HCT116 (cell line): Measurements from ENCODE around the gene GALNT15. TPM values are rescaled to one million over a fixed set of nuclear protein-coding genes. Genes with fewer than 3 reads are reported as not detected.
A peak's percentile ranks its signal among the peaks of the same experiment; 100 is the strongest.

Experiments used
- ATAC-seq: fragments of 200-7000 bp; cut with Tn5 transposase; 2 replicates; pipeline ENCODE4 v1.9.1; 2020; ENCODE audit warnings: mild to moderate bottlenecking, moderate library complexity
- BruUV-seq: library from RNA; stranded (reverse); fragments of 400-500 nt; replicated peaks from 2 replicates; lab custom pipeline; 2021; lab: Mats Ljungman, UMichigan
- CTCF ChIA-PET: fragments of 300-600 bp; sonication (Branson Sonifier 250); formaldehyde crosslinking; loops from one replicate; lab custom pipeline; 2021; ENCODE audit warnings: antibody characterized with exemption; lab: Charles Lee
- POLR2A ChIA-PET: fragments of 300-600, 350-600 bp; sonication (Branson Sonifier 250); formaldehyde crosslinking; loops from one replicate; lab custom pipeline; 2021; ENCODE audit warnings: antibody characterized with exemption; lab: Charles Lee
- RAD21 ChIA-PET, 2 experiments: fragments of 300-600 bp; sonication (Branson Sonifier 250); formaldehyde crosslinking; loops; one replicate each; lab custom pipeline; 2023; ENCODE audit warnings: low total read pairs in 2 of 2; ENCODE audit not compliant: uncharacterized antibody in 2 of 2, unreplicated experiment in 2 of 2, low non-redundant PET in 1 of 2; lab: Charles Lee
- DNase-seq: peaks from one replicate; pipeline ENCODE4 v3.0.0-alpha.2; 2010; ENCODE audit warnings: low read depth, low spot score
- H2AFZ ChIP-seq: fragments of 200-600 bp; shearing (Covaris generic), sonication (generic); 2 replicates; pipeline ENCODE4 v1.6.1; 2017; ENCODE audit warnings: low read depth, mixed run types, mixed read lengths, antibody characterized with exemption, low read length; ENCODE audit not compliant: poor library complexity, severe bottlenecking
- H3K27ac ChIP-seq: 2 replicates; pipeline ENCODE4 v1.5.1; 2012; ENCODE audit warnings: low read depth, low read length
- H3K27me3 ChIP-seq: fragments of 200-600 bp; sonication (generic); 2 replicates; pipeline ENCODE4 v1.6.1; 2016; ENCODE audit warnings: mixed run types, low read length, mixed read lengths; ENCODE audit not compliant: insufficient read depth
- H3K36me3 ChIP-seq, 2 experiments: fragments of 200-500 bp in 1 of 2; fragments of 200-600 bp in 1 of 2; sonication (Bioruptor generic) in 1 of 2; sonication (generic) in 1 of 2; 2 replicates each; pipeline versions ENCODE4 v1.5.1 to v1.6.1; 2014 to 2016; ENCODE audit warnings: low read length in 2 of 2, inconsistent platforms in 1 of 2, mixed read lengths in 1 of 2, mixed run types in 1 of 2; ENCODE audit not compliant: insufficient read depth in 2 of 2, control insufficient read depth in 1 of 2
- H3K4me1 ChIP-seq, 2 experiments: fragments of 200-600 bp in 1 of 2; sonication (generic) in 1 of 2; 2 replicates each; pipeline versions ENCODE4 v1.5.1 to v1.6.1; 2012 to 2017; ENCODE audit warnings: low read length in 2 of 2, inconsistent platforms in 1 of 2, mild to moderate bottlenecking in 1 of 2, mixed read lengths in 1 of 2, mixed run types in 1 of 2, moderate library complexity in 1 of 2; ENCODE audit not compliant: insufficient read depth in 2 of 2, control insufficient read depth in 1 of 2
- H3K4me2 ChIP-seq: fragments of 200-600 bp; sonication (generic); 2 replicates; pipeline ENCODE4 v1.6.1; 2017; ENCODE audit warnings: mixed run types, low read length, mixed read lengths
- H3K4me3 ChIP-seq, 2 experiments: fragments of 200-600 bp in 1 of 2; sonication (generic) in 1 of 2; replicated peaks in 1 of 2; 2 replicates each; pipeline ENCODE4 v1.5.1; 2011 to 2016; ENCODE audit warnings: low read length in 2 of 2, control low read depth in 1 of 2, low read depth in 1 of 2, mild to moderate bottlenecking in 1 of 2, mixed read lengths in 1 of 2, mixed run types in 1 of 2
- H3K79me2 ChIP-seq: fragments of 200-600 bp; sonication (generic); 2 replicates; pipeline ENCODE4 v1.6.1; 2017; ENCODE audit warnings: mild to moderate bottlenecking, mixed run types, low read length, moderate library complexity, mixed read lengths; ENCODE audit not compliant: insufficient read depth
- H3K9ac ChIP-seq: fragments of 200-600 bp; sonication (generic); 2 replicates; pipeline ENCODE4 v1.6.1; 2016; ENCODE audit warnings: low read length, mixed read lengths
- H3K9me2 ChIP-seq: fragments of 200-600 bp; sonication (generic), shearing (Covaris generic); 2 replicates; pipeline ENCODE4 v1.6.1; 2017; ENCODE audit warnings: mixed run types, mild to moderate bottlenecking, moderate library complexity; ENCODE audit not compliant: insufficient read depth
- H3K9me3 ChIP-seq, 2 experiments: fragments of 200-500 bp in 1 of 2; fragments of 200-600 bp in 1 of 2; sonication (Bioruptor generic) in 1 of 2; sonication (generic) in 1 of 2; 2 replicates each; pipeline ENCODE4 v1.6.1; 2014 to 2017; ENCODE audit warnings: low read length in 2 of 2, mixed read lengths in 2 of 2, inconsistent platforms in 1 of 2, low read depth in 1 of 2, mild to moderate bottlenecking in 1 of 2, mixed run types in 1 of 2, moderate library complexity in 1 of 2; ENCODE audit not compliant: control insufficient read depth in 1 of 2, insufficient read depth in 1 of 2
- H4K20me1 ChIP-seq: fragments of 200-600 bp; sonication (generic), shearing (Covaris generic); 2 replicates; pipeline ENCODE4 v1.6.1; 2017; ENCODE audit warnings: mixed run types, mild to moderate bottlenecking, moderate library complexity; ENCODE audit not compliant: insufficient read depth
- CTCF ChIP-seq, 3 experiments: fragments of 200-600 bp in 1 of 3; sonication (generic) in 1 of 3; IDR thresholded peaks in 2 of 3; conservative IDR thresholded peaks in 1 of 3; 2 replicates each; pipeline ENCODE4 v1.5.1; 2012 to 2017; ENCODE audit warnings: low read depth in 2 of 3, low read length in 2 of 3, antibody characterized with exemption in 1 of 3, borderline replicate concordance in 1 of 3, control low read depth in 1 of 3, mild to moderate bottlenecking in 1 of 3, mixed read lengths in 1 of 3, mixed run types in 1 of 3, moderate library complexity in 1 of 3; ENCODE audit not compliant: insufficient read depth in 1 of 3
- EGR1 ChIP-seq: IDR thresholded peaks from 2 replicates; pipeline ENCODE4 v1.6.1; 2012; ENCODE audit warnings: low read depth
- ELF1 ChIP-seq: IDR thresholded peaks from 2 replicates; pipeline ENCODE4 v1.6.1; 2012; ENCODE audit warnings: low read depth, borderline replicate concordance
- EZH2phosphoT487 ChIP-seq: fragments of 200-600 bp; IDR thresholded peaks from 2 replicates; pipeline ENCODE4 v1.6.1; 2018; ENCODE audit warnings: antibody characterized with exemption, borderline replicate concordance
- JUND ChIP-seq: IDR thresholded peaks from 2 replicates; pipeline ENCODE4 v1.6.1; 2012
- RAD21 ChIP-seq: IDR thresholded peaks from 2 replicates; pipeline ENCODE4 v1.6.1; 2012; ENCODE audit warnings: low read depth, mild to moderate bottlenecking
- REST ChIP-seq: IDR thresholded peaks from 2 replicates; pipeline ENCODE4 v1.6.1; 2012; ENCODE audit warnings: low read depth
- SIN3A ChIP-seq: IDR thresholded peaks from 2 replicates; pipeline ENCODE4 v1.6.1; 2012; ENCODE audit warnings: low read depth
- SP1 ChIP-seq: IDR thresholded peaks from 2 replicates; pipeline ENCODE4 v1.6.1; 2012; ENCODE audit warnings: low read depth
- TCF7L2 ChIP-seq: IDR thresholded peaks from 2 replicates; pipeline ENCODE4 v1.7.0; 2011; ENCODE audit warnings: borderline replicate concordance, inconsistent platforms; ENCODE audit not compliant: insufficient read depth, insufficient read length; ENCODE audit errors: extremely low read depth
- YY1 ChIP-seq: IDR thresholded peaks from 2 replicates; pipeline ENCODE4 v1.6.1; 2011; ENCODE audit warnings: low read length, low read depth, moderate library complexity, mild to moderate bottlenecking; ENCODE audit not compliant: insufficient replicate concordance; ENCODE audit errors: extremely low read depth
- ZFX ChIP-seq: fragments of 450-650 bp; IDR thresholded peaks from 2 replicates; pipeline ENCODE4 v1.6.1; 2017
- intact Hi-C: fragments of 100-400 bp; cut with micrococcal nuclease; formaldehyde crosslinking; loops from 2 replicates; pipeline ENCODE4 v1.10.0; 2022
- total RNA-seq: library from RNA; stranded (reverse); gene quantifications from one replicate; pipeline ENCODE4 v1.2.1, GENCODE V29; 2021; ENCODE audit not compliant: unreplicated experiment

Gene GALNT15
- total RNA-seq, 1 experiment from 2014 or later: 0.05 TPM

- Histone ChIP-seq H3K79me2 (no peaks in the 10 kb centered on the region), H3K4me2 (no peak overlapping the region), H2AFZ (no peak overlapping the region), H4K20me1 (no peaks in the 10 kb centered on the region), H3K9me3 (no peaks in the 10 kb centered on the region), H3K9me2 (no peaks in the 10 kb centered on the region), H3K27ac (no peak overlapping the region), H3K4me1 (no peaks in the 10 kb centered on the region), H3K9ac (no peak overlapping the region), H3K4me3 (no peak overlapping the region), H3K36me3 (no peaks in the 10 kb centered on the region), H3K27me3 (no peaks in the 10 kb centered on the region)
- intact Hi-C loops: no loop called here
- ChIA-PET CTCF (no interaction called here), POLR2A (no interaction called here), RAD21 (no interaction called here)
- TF ChIP-seq JUND: no peak
- TF ChIP-seq EGR1: no peak
- no peak for TF ChIP-seq SP1
- TF ChIP-seq SIN3A: no peak
- no peak for TF ChIP-seq RAD21
- TF ChIP-seq REST: no peak
- no peak for TF ChIP-seq EZH2phosphoT487
- no peak for DNase-seq
- no TSS peak for BruUV-seq
- ATAC-seq: no peak
Measured at GRCh38 chr3:16229681-16230080, 55.2 kb downstream of the GALNT15 start.

GRCh38 chr3:16231983-16232382, 57.5 kb downstream of the GALNT15 start:
- H2AFZ ChIP-seq: no peak overlapping the region
- H3K4me3 ChIP-seq: no peak overlapping the region
- intact Hi-C loops: no loop called here
- ChIA-PET RAD21 (interaction anchor here in 1 of 2 experiments (0.7 kb wide), 1 partner anchor 37 kb away, joined by 4 read pairs; no protein-coding TSS in a partner anchor), POLR2A (no interaction called here), CTCF (no interaction called here)
- no peak overlapping the region for H3K4me2 ChIP-seq
- no peaks in the 10 kb centered on the region for H4K20me1 ChIP-seq
- H3K27me3 ChIP-seq: no peaks in the 10 kb centered on the region
- no peak overlapping the region for H3K9ac ChIP-seq
- BruUV-seq: no TSS peak
- no peak overlapping the region for H3K27ac ChIP-seq
- DNase-seq (no peak), ATAC-seq (peak; percentile 67)
- no peaks in the 10 kb centered on the region for H3K36me3 ChIP-seq
- no peaks in the 10 kb centered on the region for H3K9me2 ChIP-seq
- no peaks in the 10 kb centered on the region for H3K79me2 ChIP-seq
- no peaks in the 10 kb centered on the region for H3K4me1 ChIP-seq
- no peaks in the 10 kb centered on the region for H3K9me3 ChIP-seq
- TF ChIP-seq YY1: no peak
- no peak for TF ChIP-seq TCF7L2
- no peak for TF ChIP-seq EGR1
- no peak for TF ChIP-seq REST
- no peak for TF ChIP-seq ELF1
- no peak for TF ChIP-seq ZFX
- TF ChIP-seq CTCF (IDR thresholded peaks at IDR 0.05 in 2 of 3, conservative IDR thresholded peaks at IDR 0.05 in 1 of 3; ENCODE audit: borderline replicate concordance in 1 of 3, insufficient read depth in 1 of 3, low read depth in 2 of 3, low read length in 2 of 3): no peak
